ENCODE data around the gene CD302.

CD302 gene

GRCh38 chr2:159797543-159798375 lies at the start of gene CD302:
CD302 (minus strand) TSS chr2:159798208; CDS start chr2:159798198, 10 bp downstream.
- Histone ChIP-seq H3K36me3 (ENCODE audit: control insufficient read depth, insufficient read depth, low read length) (no peaks in the 10 kb centered on the region), H3K4me3 (replicated peaks; ENCODE audit: low read depth, low read length) (peak within 1 kb of the TSS; percentile 70), H3K27me3 (replicated peaks; ENCODE audit: control insufficient read depth, insufficient read depth, low read length) (no peaks in the 10 kb centered on the region)
- TF ChIP-seq, protein P1, sequence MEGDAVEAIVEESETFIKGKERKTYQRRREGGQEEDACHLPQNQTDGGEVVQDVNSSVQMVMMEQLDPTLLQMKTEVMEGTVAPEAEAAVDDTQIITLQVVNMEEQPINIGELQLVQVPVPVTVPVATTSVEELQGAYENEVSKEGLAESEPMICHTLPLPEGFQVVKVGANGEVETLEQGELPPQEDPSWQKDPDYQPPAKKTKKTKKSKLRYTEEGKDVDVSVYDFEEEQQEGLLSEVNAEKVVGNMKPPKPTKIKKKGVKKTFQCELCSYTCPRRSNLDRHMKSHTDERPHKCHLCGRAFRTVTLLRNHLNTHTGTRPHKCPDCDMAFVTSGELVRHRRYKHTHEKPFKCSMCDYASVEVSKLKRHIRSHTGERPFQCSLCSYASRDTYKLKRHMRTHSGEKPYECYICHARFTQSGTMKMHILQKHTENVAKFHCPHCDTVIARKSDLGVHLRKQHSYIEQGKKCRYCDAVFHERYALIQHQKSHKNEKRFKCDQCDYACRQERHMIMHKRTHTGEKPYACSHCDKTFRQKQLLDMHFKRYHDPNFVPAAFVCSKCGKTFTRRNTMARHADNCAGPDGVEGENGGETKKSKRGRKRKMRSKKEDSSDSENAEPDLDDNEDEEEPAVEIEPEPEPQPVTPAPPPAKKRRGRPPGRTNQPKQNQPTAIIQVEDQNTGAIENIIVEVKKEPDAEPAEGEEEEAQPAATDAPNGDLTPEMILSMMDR (IDR thresholded peaks at IDR 0.05; ENCODE audit: insufficient read depth, low read length, poor library complexity, severe bottlenecking): no peak
- peak; percentile 69 for DNase-seq (ENCODE audit: extremely low read depth, insufficient read length)

DNA sequence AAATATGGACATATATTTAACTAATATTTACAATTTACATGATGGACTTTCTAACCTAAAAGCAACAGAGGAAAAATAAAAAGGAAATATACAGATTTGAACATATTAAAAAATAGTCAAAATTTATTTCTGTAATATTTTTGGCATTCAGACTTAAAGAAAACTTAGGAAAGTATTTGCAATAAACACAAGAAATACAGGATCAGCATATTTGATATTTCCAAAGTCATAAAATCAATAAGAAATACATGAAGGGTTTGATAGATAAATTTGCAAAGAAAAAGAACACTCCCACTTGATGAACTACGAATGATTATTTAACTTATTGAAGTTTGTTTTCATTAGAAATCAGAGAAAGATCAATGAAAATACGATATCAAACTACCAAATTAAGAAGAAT lies 48.6 kb upstream of the CD302 start:
- TF ChIP-seq, protein P1 (IDR thresholded peaks at IDR 0.05; ENCODE audit: insufficient read depth, low read length, poor library complexity, severe bottlenecking): no peak
- H3K36me3 ChIP-seq (ENCODE audit: control insufficient read depth, insufficient read depth, low read length): peaks cover 4% of the 10 kb centered on the region
- no peaks in the 10 kb centered on the region for H3K27me3 ChIP-seq (replicated peaks; ENCODE audit: control insufficient read depth, insufficient read depth, low read length)
- DNase-seq (ENCODE audit: extremely low read depth, insufficient read length): no peak
- no peak overlapping the region for H3K4me3 ChIP-seq (replicated peaks; ENCODE audit: low read depth, low read length)

DNA sequence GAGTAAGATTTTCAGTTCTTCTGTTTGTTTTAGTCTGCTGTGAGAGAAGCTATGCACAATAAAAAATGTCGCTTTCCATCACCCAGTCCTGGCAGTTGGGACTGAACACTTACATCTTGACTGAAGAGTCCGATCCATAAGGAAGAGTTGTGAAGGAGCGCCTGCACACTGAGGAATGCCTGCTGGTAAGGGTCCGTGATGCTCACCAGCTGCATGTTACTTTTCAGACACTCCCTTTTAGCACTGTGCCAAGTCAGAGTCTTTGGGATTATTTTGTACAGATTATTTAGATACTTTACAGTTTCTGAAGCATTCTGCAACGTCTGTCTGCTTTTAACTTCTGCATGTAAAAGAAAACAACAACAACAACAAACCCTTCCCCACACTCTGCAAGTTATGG lies 42.6 kb upstream of the CD302 start:
- TF ChIP-seq, protein P1 (IDR thresholded peaks at IDR 0.05; ENCODE audit: insufficient read depth, low read length, poor library complexity, severe bottlenecking): no peak
- no peak overlapping the region for H3K4me3 ChIP-seq (replicated peaks; ENCODE audit: low read depth, low read length)
- peaks cover 6% of the 10 kb centered on the region for H3K36me3 ChIP-seq (ENCODE audit: control insufficient read depth, insufficient read depth, low read length)
- no peak for DNase-seq (ENCODE audit: extremely low read depth, insufficient read length)
- H3K27me3 ChIP-seq (replicated peaks; ENCODE audit: control insufficient read depth, insufficient read depth, low read length): no peaks in the 10 kb centered on the region

GRCh38 chr2:159832858-159833257 lies 34.9 kb upstream of the CD302 start:
- no peaks in the 10 kb centered on the region for H3K27me3 ChIP-seq (replicated peaks; ENCODE audit: control insufficient read depth, insufficient read depth, low read length)
- H3K4me3 ChIP-seq (replicated peaks; ENCODE audit: low read depth, low read length): no peak overlapping the region
- TF ChIP-seq, protein P1 (IDR thresholded peaks at IDR 0.05; ENCODE audit: insufficient read depth, low read length, poor library complexity, severe bottlenecking): no peak
- H3K36me3 ChIP-seq (ENCODE audit: control insufficient read depth, insufficient read depth, low read length): peaks cover 8% of the 10 kb centered on the region
- no peak for DNase-seq (ENCODE audit: extremely low read depth, insufficient read length)

DNA sequence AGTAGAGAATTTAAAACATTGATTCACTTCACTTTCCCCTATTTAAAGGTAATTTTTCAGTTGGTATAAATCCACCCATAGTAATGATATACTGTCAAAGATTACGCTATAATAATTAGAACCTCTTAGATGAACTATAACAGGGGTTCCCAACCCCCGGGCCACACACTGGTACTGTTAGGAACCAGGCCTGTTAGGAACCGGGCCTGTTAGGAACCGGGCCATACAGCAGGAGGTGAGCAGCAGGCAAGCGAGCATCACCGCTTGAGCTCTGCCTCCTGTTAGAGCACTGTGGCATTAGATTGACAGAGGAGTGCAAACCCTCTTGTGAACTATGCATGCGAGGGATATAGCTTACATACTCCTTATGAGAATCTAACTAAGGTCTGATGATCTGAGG lies 34.0 kb upstream of the CD302 start:
- H3K36me3 ChIP-seq (ENCODE audit: control insufficient read depth, insufficient read depth, low read length): peaks cover 8% of the 10 kb centered on the region
- TF ChIP-seq, protein P1 (IDR thresholded peaks at IDR 0.05; ENCODE audit: insufficient read depth, low read length, poor library complexity, severe bottlenecking): no peak
- H3K4me3 ChIP-seq (replicated peaks; ENCODE audit: low read depth, low read length): no peak overlapping the region
- no peaks in the 10 kb centered on the region for H3K27me3 ChIP-seq (replicated peaks; ENCODE audit: control insufficient read depth, insufficient read depth, low read length)
- no peak for DNase-seq (ENCODE audit: extremely low read depth, insufficient read length)
